WTC11 (cell line): ENCODE data around the gene SCYGR3. TPM values are rescaled to one million over a fixed set of nuclear protein-coding genes. Genes with fewer than 3 reads are reported as not detected.
A peak's percentile ranks its signal among the peaks of the same experiment; 100 is the strongest.

Experiments
- ATAC-seq: fragments of 200-7000 bp; cut with Tn5 transposase; 2 replicates; pipeline ENCODE4 v1.10.0; 2021; ENCODE audit warnings: mild to moderate bottlenecking, moderate library complexity
- CTCF ChIA-PET: fragments of 300-600 bp; sonication (Branson Sonifier 250); formaldehyde crosslinking; loops from one replicate; lab custom pipeline; 2021; ENCODE audit warnings: antibody characterized with exemption; lab: Charles Lee
- POLR2A ChIA-PET: fragments of 350-600 bp; sonication (Branson Sonifier 250); formaldehyde crosslinking; loops from one replicate; lab custom pipeline; 2021; ENCODE audit warnings: antibody characterized with exemption; lab: Charles Lee
- DNase-seq: peaks from one replicate; pipeline ENCODE4 v3.0.0; 2021; ENCODE audit warnings: low spot score
- H3K27ac Mint-ChIP-seq: 2 replicates; pipeline ENCODE4 v1.8.0; 2021; ENCODE audit warnings: mixed read lengths
- H3K27me3 Mint-ChIP-seq: 2 replicates; pipeline ENCODE4 v1.8.0; 2021; ENCODE audit warnings: low read depth, mild to moderate bottlenecking, moderate library complexity, mixed read lengths
- H3K36me3 Mint-ChIP-seq: 2 replicates; pipeline ENCODE4 v1.8.0; 2021; ENCODE audit warnings: mixed read lengths
- H3K4me1 Mint-ChIP-seq: 2 replicates; pipeline ENCODE4 v1.8.0; 2022; ENCODE audit warnings: mixed read lengths
- H3K4me3 Mint-ChIP-seq: 2 replicates; pipeline ENCODE4 v1.8.0; 2021; ENCODE audit warnings: mild to moderate bottlenecking, moderate library complexity, mixed read lengths
- H3K9me3 Mint-ChIP-seq: 2 replicates; pipeline ENCODE4 v1.8.0; 2021; ENCODE audit warnings: mixed read lengths
- ATF6 ChIP-seq: sonication (generic); formaldehyde crosslinking; IDR thresholded peaks from 2 replicates; pipeline ENCODE4 v1.8.1; 2023; ENCODE audit warnings: mild to moderate bottlenecking, missing genetic modification reagents
- CDX4 ChIP-seq: fragments of 250-450 bp; sonication (Bioruptor Pico); IDR thresholded peaks from 2 replicates; pipeline ENCODE4 v1.9.0; 2021; ENCODE audit warnings: moderate library complexity, mild to moderate bottlenecking, inconsistent platforms, borderline replicate concordance
- CTCF ChIP-seq: fragments of 200-600 bp; IDR thresholded peaks from 2 replicates; pipeline ENCODE4 v1.8.0; 2022; ENCODE audit warnings: antibody characterized with exemption
- ETV6 ChIP-seq: sonication (generic); formaldehyde crosslinking; IDR thresholded peaks from 2 replicates; pipeline ENCODE4 v1.8.1; 2022; ENCODE audit warnings: mild to moderate bottlenecking, missing genetic modification reagents
- FOXK1 ChIP-seq: sonication (generic); formaldehyde crosslinking; IDR thresholded peaks from 2 replicates; pipeline ENCODE4 v1.8.0; 2022; ENCODE audit warnings: mild to moderate bottlenecking, moderate library complexity, missing genetic modification reagents
- GTF2I ChIP-seq: fragments of 250-450 bp; sonication (Bioruptor Pico); conservative IDR thresholded peaks from 2 replicates; pipeline ENCODE4 v1.4.0; 2021; ENCODE audit warnings: mild to moderate bottlenecking
- HMGA2 ChIP-seq: fragments of 250-450 bp; sonication (Bioruptor Pico); IDR thresholded peaks from 2 replicates; pipeline ENCODE4 v1.4.0; 2021; ENCODE audit warnings: mild to moderate bottlenecking, moderate library complexity
- IRF1 ChIP-seq: sonication (generic); formaldehyde crosslinking; IDR thresholded peaks from 2 replicates; pipeline ENCODE4 v1.8.0; 2023; ENCODE audit warnings: missing genetic modification reagents
- JUN ChIP-seq: sonication (generic); formaldehyde crosslinking; IDR thresholded peaks from 2 replicates; pipeline ENCODE4 v1.8.0; 2023; ENCODE audit warnings: mild to moderate bottlenecking, missing genetic modification reagents
- MAX ChIP-seq: sonication (generic); formaldehyde crosslinking; IDR thresholded peaks from 2 replicates; pipeline ENCODE4 v1.8.0; 2022; ENCODE audit warnings: mild to moderate bottlenecking, missing genetic modification reagents
- MLX ChIP-seq: sonication (generic); formaldehyde crosslinking; IDR thresholded peaks from 2 replicates; pipeline ENCODE4 v1.8.1; 2023; ENCODE audit warnings: mild to moderate bottlenecking, missing genetic modification reagents, moderate library complexity
- MYBL2 ChIP-seq: sonication (generic); formaldehyde crosslinking; IDR thresholded peaks from 2 replicates; pipeline ENCODE4 v1.8.1; 2023; ENCODE audit warnings: mild to moderate bottlenecking, moderate library complexity, missing genetic modification reagents
- NR1H2 ChIP-seq: sonication (generic); formaldehyde crosslinking; IDR thresholded peaks from 2 replicates; pipeline ENCODE4 v1.9.0; 2021; ENCODE audit warnings: mild to moderate bottlenecking, moderate library complexity, missing genetic modification reagents
- TCF7 ChIP-seq: sonication (generic); formaldehyde crosslinking; IDR thresholded peaks from 2 replicates; pipeline ENCODE4 v1.8.0; 2022; ENCODE audit warnings: mild to moderate bottlenecking, low read depth, missing genetic modification reagents, moderate library complexity
- TEAD1 ChIP-seq: sonication (generic); formaldehyde crosslinking; IDR thresholded peaks from 2 replicates; pipeline ENCODE4 v1.8.0; 2022; ENCODE audit warnings: mild to moderate bottlenecking, missing genetic modification reagents
- TEAD4 ChIP-seq: sonication (generic); formaldehyde crosslinking; IDR thresholded peaks from 2 replicates; pipeline ENCODE4 v1.8.0; 2022; ENCODE audit warnings: mild to moderate bottlenecking, missing genetic modification reagents
- TP53 ChIP-seq: sonication (generic); formaldehyde crosslinking; IDR thresholded peaks from 2 replicates; pipeline ENCODE4 v1.8.1; 2023; ENCODE audit warnings: mild to moderate bottlenecking, missing genetic modification reagents
- ZBTB43 ChIP-seq: sonication (generic); formaldehyde crosslinking; IDR thresholded peaks from 2 replicates; pipeline ENCODE4 v1.8.1; 2023; ENCODE audit warnings: mild to moderate bottlenecking, missing genetic modification reagents
- ZMAT4 ChIP-seq: fragments of 250-450 bp; sonication (Bioruptor Pico); IDR thresholded peaks from 2 replicates; pipeline ENCODE4 v1.9.0; 2021; ENCODE audit warnings: mild to moderate bottlenecking
- ZNF423 ChIP-seq: fragments of 250-450 bp; sonication (Bioruptor Pico); IDR thresholded peaks from 2 replicates; pipeline ENCODE4 v2.1.2; 2022; ENCODE audit warnings: mild to moderate bottlenecking, moderate library complexity
- total RNA-seq: library from RNA; stranded (reverse); gene quantifications from 3 replicates; pipeline ENCODE4 v1.2.3, GENCODE V29; 2021

Gene SCYGR3
- total RNA-seq, 1 experiment from 2014 or later, result not detected

- ChIA-PET CTCF (no interaction called here), POLR2A (no interaction called here)
- Mint-ChIP-seq H3K4me3 (no peak overlapping the region), H3K9me3 (peaks cover 6% of the 10 kb centered on the region), H3K27me3 (no peaks in the 10 kb centered on the region), H3K4me1 (no peaks in the 10 kb centered on the region; the same call in 1 of the 2 replicates), H3K27ac (no peak overlapping the region), H3K36me3 (no peaks in the 10 kb centered on the region)
- ATAC-seq (no peak), DNase-seq (no peak)
- TF ChIP-seq CDX4 (CRISPR knock-in tag) (no peak), TEAD1 (no peak)
Measured at GRCh38 chr2:227625420-227625819, 10.8 kb upstream of the SCYGR3 start.

GRCh38 chr2:227623226-227623625 lies 8.6 kb upstream of the SCYGR3 start:
- POLR2A ChIA-PET, result no interaction called here
- H3K4me3 Mint-ChIP-seq, result no peak overlapping the region
- no peak for DNase-seq

GRCh38 chr2:227617316-227618230 lies 2.9 kb upstream of the SCYGR3 start, which contains the start of gene SCYGR4:
TSS of gene SCYGR4 (plus strand) at chr2:227617498. CDS start at chr2:227617498, 0 bp downstream.
- DNase-seq, result no peak
- TF ChIP-seq IRF1 (CRISPR knock-in tag) (no peak), MAX (CRISPR knock-in tag) (no peak), ZMAT4 (CRISPR knock-in tag) (no peak), ATF6 (CRISPR knock-in tag) (no peak), GTF2I (CRISPR knock-in tag) (no peak), ETV6 (no peak)
- peaks cover 28% of the 10 kb centered on the region for H3K4me1 Mint-ChIP-seq
- peak within 1 kb of the TSS; percentile 28; the same call in 1 of the 2 replicates for H3K27ac Mint-ChIP-seq
- CTCF ChIA-PET, result interaction anchor here (1.0 kb wide), 1 partner anchor 160 kb away, joined by 3 read pairs; no protein-coding TSS in a partner anchor
- H3K36me3 Mint-ChIP-seq, result no peaks in the 10 kb centered on the region
- ATAC-seq, result no peak
- peaks cover 3% of the 10 kb centered on the region; the same call in 1 of the 2 replicates for H3K27me3 Mint-ChIP-seq
- POLR2A ChIA-PET, result no interaction called here
- H3K9me3 Mint-ChIP-seq, result peaks cover 6% of the 10 kb centered on the region; the same call in 1 of the 2 replicates
- no peak within 1 kb of the TSS for H3K4me3 Mint-ChIP-seq

More at GRCh38 chr2:227623226-227623625, 8.6 kb upstream of the SCYGR3 start:
- no peak overlapping the region for H3K27ac Mint-ChIP-seq
- ATAC-seq, result no peak
- TF ChIP-seq HMGA2 (CRISPR knock-in tag) (peak; percentile 58), FOXK1 (CRISPR knock-in tag) (no peak)
- H3K4me1 Mint-ChIP-seq, result peaks cover 4% of the 10 kb centered on the region
- H3K36me3 Mint-ChIP-seq, result no peaks in the 10 kb centered on the region
- peaks cover 6% of the 10 kb centered on the region for H3K9me3 Mint-ChIP-seq
- no peaks in the 10 kb centered on the region for H3K27me3 Mint-ChIP-seq
- CTCF ChIA-PET, result interaction anchor here (0.7 kb wide), 1 partner anchor 132 kb away, joined by 3 read pairs; no protein-coding TSS in a partner anchor

- Mint-ChIP-seq H3K27ac (no peak overlapping the region), H3K4me1 (peaks cover 28% of the 10 kb centered on the region)
- DNase-seq, result no peak
- no peak for TF ChIP-seq JUN (CRISPR knock-in tag)
- TF ChIP-seq TEAD4 (CRISPR knock-in tag), result no peak
- no peak for TF ChIP-seq ZBTB43 (CRISPR knock-in tag)
- TF ChIP-seq MLX (CRISPR knock-in tag), result no peak
- no peak for TF ChIP-seq NR1H2 (CRISPR knock-in tag)
- TF ChIP-seq MYBL2 (CRISPR knock-in tag), result no peak
- TF ChIP-seq CTCF, result no peak
- no peak for TF ChIP-seq HMGA2 (CRISPR knock-in tag)
- TF ChIP-seq ZNF423 (CRISPR knock-in tag), result no peak
- no peak for TF ChIP-seq TP53 (CRISPR knock-in tag)
- TF ChIP-seq TCF7 (CRISPR knock-in tag), result no peak
Measured at GRCh38 chr2:227616631-227617030, 2.0 kb upstream of the SCYGR3 start.

More at GRCh38 chr2:227616631-227617030, 2.0 kb upstream of the SCYGR3 start:
- peaks cover 3% of the 10 kb centered on the region; the same call in 1 of the 2 replicates for H3K9me3 Mint-ChIP-seq
- ChIA-PET POLR2A (no interaction called here), CTCF (interaction anchor here (1.0 to 1.7 kb wide), 3 partner anchors 15 to 161 kb away, joined by 3 to 6 read pairs (median 4); no protein-coding TSS in a partner anchor)
- no peak overlapping the region for H3K4me3 Mint-ChIP-seq
- peaks cover 3% of the 10 kb centered on the region; the same call in 1 of the 2 replicates for H3K27me3 Mint-ChIP-seq
- peak; percentile 56 for ATAC-seq
- H3K36me3 Mint-ChIP-seq, result no peaks in the 10 kb centered on the region
